ENCODE results near the gene PYY.
"Not testable (repeated sequence)": the region's sequence is repeated elsewhere in the genome, so short reads cannot be mapped to it uniquely, and the experiment has no call there.

Gene PYY

GRCh38 chr17:43976963-43977837 lies 23.5 kb upstream of the PYY start:
- DNase-seq = no peak

- DNase-seq = no peak
Observed at GRCh38 chr17:43975898-43976297, 22.2 kb upstream of the PYY start.

GRCh38 chr17:43974382-43975266 lies 20.9 kb upstream of the PYY start:
- DNase-seq = no peak

GRCh38 chr17:43972444-43973212 lies 18.9 kb upstream of the PYY start:
- not testable (repeated sequence) for DNase-seq

DNA sequence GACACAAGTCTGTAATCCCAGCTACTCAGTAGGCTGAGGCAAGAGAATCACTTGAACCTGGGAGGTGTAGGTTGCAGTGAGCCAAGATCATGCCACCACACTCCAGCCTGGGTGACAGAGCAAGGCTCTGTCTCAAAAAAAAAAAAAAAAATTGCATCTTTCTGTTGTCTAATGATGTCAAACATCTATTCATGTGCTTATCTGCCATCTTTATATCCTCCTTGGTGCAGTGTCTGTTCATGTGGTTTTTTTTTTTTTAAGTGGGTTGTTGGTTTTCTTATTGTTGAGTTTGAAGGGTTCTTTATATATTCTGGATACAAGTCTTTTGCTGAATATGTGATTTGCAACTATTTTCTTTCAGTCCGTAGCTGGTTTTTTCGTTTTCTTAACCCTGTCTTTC lies 17.7 kb upstream of the PYY start:
- not testable (repeated sequence) for DNase-seq

DNA sequence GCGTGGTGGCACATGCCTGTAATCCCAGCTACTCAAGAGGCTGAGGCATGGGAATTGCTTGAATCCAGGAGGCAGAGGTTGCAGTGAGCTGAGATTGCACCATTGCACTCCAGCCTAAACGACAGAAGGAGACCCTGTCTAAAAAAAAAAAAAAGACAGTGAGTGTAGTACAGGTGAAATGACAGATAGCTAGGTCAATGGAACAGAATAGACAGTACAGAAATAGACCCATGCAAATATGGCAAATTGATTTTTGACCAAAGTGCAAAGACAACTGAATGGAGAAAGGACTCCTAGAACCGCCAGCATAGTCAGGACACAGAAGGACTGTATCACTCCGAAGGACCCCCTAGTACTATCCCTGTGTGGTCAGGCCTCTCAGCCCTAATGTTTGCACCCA lies 16.6 kb upstream of the PYY start:
- no peak for DNase-seq

DNA sequence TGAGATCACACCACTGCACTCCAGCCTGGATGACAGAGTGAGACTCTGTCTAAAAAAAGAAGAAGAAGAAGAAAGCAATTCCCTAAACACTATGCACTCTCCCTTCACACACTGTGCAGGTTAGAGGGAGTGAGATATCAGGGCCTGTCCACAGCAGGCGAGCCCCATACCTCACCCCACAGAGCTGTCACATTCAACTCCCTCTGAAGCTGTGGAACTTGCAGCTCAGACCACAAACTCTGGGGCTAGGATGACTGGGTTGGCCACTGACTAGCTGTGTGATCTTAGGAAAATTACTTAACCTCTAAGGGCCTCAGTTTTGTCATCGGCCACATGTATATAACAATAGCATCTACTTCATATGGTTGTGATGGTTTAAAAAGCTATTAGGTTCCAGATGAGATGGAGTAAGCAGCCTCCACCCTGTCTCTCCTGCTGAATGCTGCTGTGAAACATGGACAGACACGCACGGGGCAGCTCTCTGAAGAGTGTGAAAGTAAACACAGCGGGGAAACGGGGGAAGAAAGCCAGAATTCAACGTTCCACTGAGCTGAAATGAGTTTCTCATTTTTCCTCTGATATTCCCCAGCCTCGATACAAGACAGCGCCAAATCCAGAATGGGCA lies 13.6 kb upstream of the PYY start:
- DNase-seq = no peak

DNA sequence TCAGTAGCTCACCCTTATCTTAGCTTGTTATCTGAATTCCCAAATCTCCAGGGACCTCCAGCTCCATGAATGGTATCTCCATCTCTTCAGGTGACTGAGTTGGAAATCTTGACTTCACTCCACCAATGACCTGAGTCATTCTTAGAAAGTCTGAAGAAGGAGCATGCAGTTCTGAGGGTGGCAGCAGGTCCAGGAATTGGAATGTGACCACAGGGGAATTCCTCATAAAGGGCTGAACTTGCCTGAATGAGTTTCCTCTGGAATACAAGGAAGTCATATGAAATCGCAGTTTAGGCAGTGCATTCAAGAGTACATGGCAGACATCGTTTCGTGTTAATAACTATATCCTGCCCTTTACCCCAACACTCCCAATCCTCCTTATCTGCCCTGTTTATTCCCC lies 12.5 kb upstream of the PYY start:
- no peak for DNase-seq

- no peak for DNase-seq
Observed at GRCh38 chr17:43962479-43962878, 8.7 kb upstream of the PYY start.

DNA sequence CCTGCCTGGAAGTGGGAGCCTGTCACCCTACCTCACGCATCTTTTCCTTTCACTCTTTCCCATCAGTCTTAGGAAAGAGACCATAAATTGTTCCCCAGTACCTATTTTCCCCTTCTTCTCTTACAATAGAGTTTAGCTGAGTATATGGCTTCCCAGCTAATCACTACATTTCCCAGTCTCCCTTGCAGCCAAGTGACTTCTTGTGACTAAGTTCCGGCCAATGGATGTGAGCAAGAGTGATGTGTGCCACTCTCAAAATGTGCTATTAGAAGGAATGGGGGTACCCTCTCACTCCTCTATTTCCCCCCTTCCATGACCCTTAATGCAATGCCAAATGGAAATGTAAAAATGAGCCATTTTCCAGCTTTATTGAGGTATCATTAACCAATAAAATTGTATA lies 8.2 kb upstream of the PYY start:
- DNase-seq = no peak

- DNase-seq = not testable (repeated sequence)
Observed at GRCh38 chr17:43961292-43961691, 7.6 kb upstream of the PYY start.

DNA sequence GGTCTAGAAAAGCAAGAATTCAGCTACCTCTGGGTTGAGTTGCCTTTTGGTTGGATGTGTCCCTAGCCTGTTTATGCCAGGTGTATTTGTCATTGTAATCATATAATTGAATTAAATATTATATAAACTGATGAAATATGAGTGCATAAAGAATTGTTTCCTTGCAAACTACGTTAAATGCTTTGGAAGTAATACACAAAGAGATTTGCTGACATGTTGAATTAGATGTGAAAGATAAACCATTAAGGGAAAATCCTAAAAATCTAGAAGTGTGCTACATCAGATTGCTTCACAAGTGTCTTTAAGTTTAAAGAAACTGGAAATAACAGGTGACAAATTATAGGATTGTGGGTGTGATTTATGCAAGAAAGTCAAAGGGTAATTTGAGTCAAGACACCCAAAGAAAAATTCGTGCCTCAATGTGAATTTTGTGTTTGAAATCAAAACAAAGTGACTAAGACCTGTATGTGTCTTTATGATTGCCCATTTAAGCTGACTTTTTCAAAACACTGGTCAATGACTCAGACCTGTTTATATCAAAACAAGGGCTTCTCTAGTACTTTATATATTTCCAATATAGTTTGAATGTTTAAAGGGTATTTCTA lies 5.1 kb upstream of the PYY start:
- DNase-seq = peak; percentile 77

DNA sequence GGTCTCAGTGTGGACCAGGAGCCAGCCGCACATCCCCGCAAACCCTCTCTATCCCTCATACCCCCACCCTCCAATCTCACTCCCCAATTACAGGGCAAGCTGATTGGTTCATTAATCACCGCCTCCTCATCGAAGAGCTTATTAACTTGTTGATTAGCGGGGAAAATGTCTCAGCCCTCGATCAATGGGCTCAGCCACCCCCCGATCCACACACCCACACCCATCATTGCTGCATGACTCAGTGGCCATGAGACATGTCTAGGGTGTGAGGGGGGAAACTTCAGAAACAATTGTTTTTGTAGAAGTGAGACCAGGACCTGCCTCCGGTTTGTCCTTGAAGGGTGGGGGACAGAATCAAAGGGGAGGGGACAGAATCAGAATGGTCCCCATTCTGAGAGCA lies 2.5 kb upstream of the PYY start:
- no peak for DNase-seq

- DNase-seq = no peak
Observed at GRCh38 chr17:43952724-43953666, 745 bp downstream of the PYY start.

DNA sequence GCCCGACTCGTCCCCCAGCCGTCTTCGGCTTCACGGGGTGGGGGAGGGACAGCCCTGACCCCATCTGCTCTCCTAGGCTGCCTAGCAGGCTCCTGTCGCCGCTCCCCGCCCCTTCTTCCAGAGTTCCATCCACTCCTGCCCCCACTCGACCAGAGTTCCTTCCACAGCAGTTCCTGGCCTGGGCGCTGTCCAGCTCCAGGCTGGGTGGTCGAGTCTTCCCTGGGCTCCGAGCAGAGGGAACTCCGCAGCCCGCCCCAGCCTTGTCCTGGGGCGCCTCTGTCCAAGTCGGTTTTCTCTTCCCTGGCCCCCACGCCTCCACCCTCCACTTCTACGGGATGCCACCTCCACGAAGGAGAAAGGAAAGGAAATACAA lies 1.4 kb downstream of the PYY start:
- DNase-seq = no peak

- DNase-seq = no peak
Observed at GRCh38 chr17:43951750-43952149, 2.0 kb downstream of the PYY start.

- DNase-seq = no peak
Observed at GRCh38 chr17:43950554-43950953, 3.2 kb downstream of the PYY start.

- DNase-seq = peak; percentile 29
Observed at GRCh38 chr17:43949781-43950180, 4.0 kb downstream of the PYY start.

DNA sequence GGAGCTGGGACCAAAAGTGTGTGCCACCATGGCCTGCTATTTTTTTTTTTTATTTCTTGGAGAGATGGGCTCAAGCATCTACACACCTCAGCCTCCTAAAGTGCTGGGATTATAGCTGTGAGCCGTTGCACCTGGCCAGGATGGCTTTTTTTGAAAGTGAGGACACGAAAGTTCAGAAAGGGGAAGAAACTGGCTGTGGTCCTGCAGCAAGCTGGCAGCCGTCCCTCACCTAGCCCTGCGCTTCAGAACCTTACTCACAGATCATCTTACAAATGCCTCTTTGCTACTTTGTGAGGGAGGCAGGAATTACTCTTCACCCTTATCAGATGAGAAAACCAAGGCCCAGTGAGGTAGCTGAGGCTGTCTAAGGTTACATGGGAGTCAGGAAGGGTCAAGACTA lies 7.0 kb downstream of the PYY start:
- no peak for DNase-seq

- DNase-seq = peak; percentile 20
Observed at GRCh38 chr17:43945074-43945829, 8.5 kb downstream of the PYY start.

Data from HCEC 1CT (cell line).